GM10266 (cell line): Measurements from ENCODE around the gene CDK18.
"Not testable (repeated sequence)": the region's sequence is repeated elsewhere in the genome, so short reads cannot be mapped to it uniquely, and the experiment has no call there.

ENCODE experiments used
- DNase-seq: peaks from one replicate; pipeline ENCODE4 v3.0.0; 2012; ENCODE audit errors: extremely low spot score
- CTCF ChIP-seq: IDR thresholded peaks from 2 replicates; pipeline ENCODE4 v1.5.1; 2012; ENCODE audit warnings: mild to moderate bottlenecking, low read depth; ENCODE audit not compliant: control insufficient read depth, insufficient read depth; ENCODE audit errors: missing control alignments

CDK18 gene

GRCh38 chr1:205481629-205482151, 22.8 kb upstream of the CDK18 start:
- no peak for DNase-seq
- TF ChIP-seq CTCF = no peak

DNA sequence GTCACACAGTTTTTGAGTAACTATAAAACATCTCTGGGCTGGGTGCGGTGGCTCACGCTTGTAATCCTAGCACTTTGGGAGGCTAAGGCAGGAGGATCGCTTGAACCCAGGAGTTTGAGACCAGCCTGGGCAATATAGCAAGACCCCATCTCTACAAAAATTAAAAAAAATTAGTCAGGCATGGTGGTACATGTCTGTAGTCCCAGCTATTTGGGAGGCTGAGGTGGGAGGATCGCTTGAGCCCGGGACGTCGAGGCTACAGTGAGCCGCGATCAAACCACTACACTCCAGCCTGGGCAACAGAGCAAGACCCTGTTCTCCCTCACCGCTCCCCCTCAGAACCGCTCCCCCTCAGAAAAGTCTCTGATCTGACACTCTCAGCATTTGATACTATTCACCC, 21.9 kb upstream of the CDK18 start:
- DNase-seq = not testable (repeated sequence)

DNA sequence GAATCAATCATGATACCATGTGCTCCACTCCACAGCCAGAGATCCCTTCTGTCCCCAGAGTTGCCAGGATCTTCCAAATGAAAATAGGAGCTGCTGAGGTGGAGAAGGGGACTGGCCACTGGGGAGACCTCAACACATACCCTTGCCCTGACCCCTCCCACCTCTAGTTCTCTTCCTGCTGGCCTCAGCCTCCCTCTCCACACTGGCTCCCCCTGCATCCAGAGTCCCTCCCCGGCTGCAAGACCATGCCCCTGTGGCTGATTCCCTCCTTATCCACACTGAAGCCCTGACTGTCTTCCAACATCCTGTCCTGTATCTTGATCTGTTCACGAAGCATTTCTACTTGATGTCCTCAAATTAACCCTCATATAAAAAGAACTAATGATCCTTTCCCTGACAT, 21.1 kb upstream of the CDK18 start:
- no peak for DNase-seq
- no peak for TF ChIP-seq CTCF

DNA sequence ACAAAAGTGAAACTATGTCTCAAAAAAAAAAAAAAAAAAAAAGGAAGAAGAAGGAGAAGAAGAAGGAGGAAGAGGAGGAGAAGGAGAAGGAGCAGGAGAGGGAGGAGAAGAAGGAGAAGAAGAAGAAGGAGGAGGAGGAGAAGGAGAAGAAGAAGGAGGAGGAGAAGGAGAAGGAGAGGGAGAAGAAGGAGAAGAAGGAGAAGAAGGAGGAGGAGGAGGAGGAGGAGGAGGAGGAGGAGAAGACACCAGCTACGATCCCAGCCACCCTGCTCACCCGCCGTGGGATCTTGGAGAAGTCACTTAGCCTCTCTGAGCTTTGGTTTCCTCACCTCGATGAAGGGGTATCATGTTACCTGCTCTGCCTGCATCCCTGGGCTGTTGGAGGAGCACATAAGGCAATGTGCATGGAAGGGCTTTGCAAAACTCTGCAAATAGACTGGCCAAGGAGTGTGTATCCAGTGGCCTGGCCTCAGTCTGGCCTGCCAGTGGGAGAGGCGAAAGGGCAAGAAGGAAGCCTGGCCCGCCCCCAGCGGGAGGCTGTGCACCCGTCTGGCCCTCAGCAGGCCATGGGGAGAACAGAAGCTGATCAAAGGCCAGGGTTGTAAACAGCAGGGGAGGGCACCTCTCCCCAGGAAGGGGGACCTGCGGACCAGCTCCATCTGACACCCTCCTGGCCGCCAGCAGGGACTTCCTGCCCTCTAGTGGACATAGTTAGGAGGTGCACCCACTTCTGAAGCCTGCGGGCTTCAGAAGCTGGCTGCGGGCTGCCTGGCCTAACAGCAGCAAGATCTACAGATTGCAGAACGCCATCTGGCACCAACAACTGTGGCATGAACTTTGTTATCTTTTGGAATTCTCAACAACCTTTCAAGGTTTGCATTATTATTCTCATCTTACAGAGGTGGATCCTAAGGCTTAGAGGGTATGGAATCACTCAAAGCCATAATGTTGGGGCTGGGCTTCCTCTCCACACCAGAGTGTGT, 19.2 kb upstream of the CDK18 start:
- TF ChIP-seq CTCF = peak; percentile 90
- peak; percentile 84 for DNase-seq

DNA sequence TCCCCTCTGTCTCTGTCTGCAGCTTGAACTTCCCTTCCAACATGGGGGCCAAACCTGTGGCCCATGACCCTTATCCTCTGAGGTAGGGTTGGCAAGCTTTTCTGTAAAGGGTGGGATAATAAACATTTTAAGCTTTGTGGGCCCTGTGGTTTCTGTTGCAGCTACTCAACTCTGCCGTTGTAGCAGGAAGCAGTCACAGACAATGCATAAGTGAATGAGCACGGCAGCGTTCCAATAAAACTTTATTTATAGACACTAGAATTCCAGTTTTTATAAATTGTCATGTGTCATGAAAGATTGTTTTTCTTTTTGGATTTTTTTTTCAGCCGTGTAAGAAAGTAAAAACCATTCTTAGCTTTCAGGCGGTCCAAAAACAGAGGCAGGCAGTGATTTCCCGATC, 18.2 kb upstream of the CDK18 start:
- DNase-seq = no peak
- no peak for TF ChIP-seq CTCF

- DNase-seq = peak; percentile 78
- TF ChIP-seq CTCF = peak; percentile 74
Measured at GRCh38 chr1:205488074-205488723, 16.3 kb upstream of the CDK18 start.

DNA sequence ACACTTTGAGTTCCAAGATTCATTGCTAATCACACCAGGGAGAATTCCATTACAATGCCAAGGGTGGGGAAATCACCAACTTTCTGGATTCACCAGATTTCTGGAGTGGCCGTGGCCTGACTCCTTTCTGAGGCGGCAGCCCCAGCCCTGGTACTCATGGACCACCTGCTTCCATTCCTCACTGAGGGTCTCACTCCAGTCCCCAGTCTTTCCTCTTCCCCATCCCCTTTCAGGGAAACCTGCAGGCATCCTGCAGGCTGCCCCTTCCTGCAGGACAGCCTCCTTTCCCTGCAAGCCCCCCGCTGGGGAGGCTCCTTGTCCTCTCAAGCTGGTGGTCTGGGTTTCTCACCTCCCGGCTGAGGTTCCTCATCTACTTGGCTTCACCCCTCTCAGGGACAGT, 12.7 kb upstream of the CDK18 start:
- no peak for DNase-seq
- no peak for TF ChIP-seq CTCF
